HepG2 (cell line): ENCODE data around the gene RING1. TPM values are rescaled to one million over a fixed set of nuclear protein-coding genes. Genes with fewer than 3 reads are reported as not detected.

Experiments used
- ATAC-seq: fragments of 200-7000 bp; cut with Tn5 transposase; 3 replicates; pipeline ENCODE4 v1.9.1; 2020; ENCODE audit warnings: mild to moderate bottlenecking, moderate library complexity
- BruUV-seq: library from RNA; stranded (reverse); fragments of 400-500 nt; replicated peaks from 2 replicates; lab custom pipeline; 2021; lab: Mats Ljungman, UMichigan
- CTCF ChIA-PET: fragments of 300-600 bp; formaldehyde crosslinking; extraction: SDS; loops from one replicate; lab custom pipeline; 2021; ENCODE audit warnings: low total read pairs, inconsistent platforms, low intra/inter-chr PET ratio; lab: Yijun Ruan, JAX
- POLR2A ChIA-PET: fragments of 350-600 bp; sonication (Branson Sonifier 250); formaldehyde crosslinking; loops from one replicate; lab custom pipeline; 2020; ENCODE audit warnings: antibody characterized with exemption, inconsistent platforms; lab: Yijun Ruan, JAX
- DNase-seq: peaks from one replicate; pipeline ENCODE4 v3.0.0-alpha.2; 2015; ENCODE audit warnings: low spot score
- FAIRE-seq: peaks from 3 replicates; lab custom pipeline; 2011; peaks lifted over from hg19 to GRCh38; lab: Jason Lieb, UNC
- H2AFZ ChIP-seq: one replicate; pipeline ENCODE4 v1.6.1; 2011; ENCODE audit warnings: low read length, inconsistent platforms
- H3K27ac ChIP-seq: fragments of 300-600 bp; 3 replicates; pipeline ENCODE4 v1.8.0; 2011; ENCODE audit warnings: mixed run types, mild to moderate bottlenecking, mixed read lengths, low read length, inconsistent platforms; ENCODE audit not compliant: insufficient read depth; ENCODE audit errors: extremely low read length
- H3K27me3 ChIP-seq, 2 experiments: fragments of 200-600 bp in 1 of 2; 2 replicates in 1 of 2; 3 replicates in 1 of 2; pipeline versions ENCODE4 v1.6.0 to v1.8.0; 2011; ENCODE audit warnings: low read length in 2 of 2, mild to moderate bottlenecking in 2 of 2, moderate library complexity in 2 of 2, inconsistent platforms in 1 of 2; ENCODE audit not compliant: insufficient read depth in 2 of 2, control insufficient read depth in 1 of 2
- H3K36me3 ChIP-seq, 2 experiments: fragments of 200-600 bp in 1 of 2; replicated peaks in 1 of 2; 2 replicates in 1 of 2; 3 replicates in 1 of 2; pipeline versions ENCODE4 v1.5.1 to v1.8.0; 2011; ENCODE audit warnings: low read length in 2 of 2, inconsistent platforms in 1 of 2; ENCODE audit not compliant: insufficient read depth in 2 of 2, control insufficient read depth in 1 of 2
- H3K4me1 ChIP-seq: 2 replicates; pipeline ENCODE4 v1.5.1; 2012; ENCODE audit warnings: low read length, inconsistent platforms; ENCODE audit not compliant: insufficient read depth
- H3K4me2 ChIP-seq: 2 replicates; pipeline ENCODE4 v1.6.0; 2011; ENCODE audit warnings: low read depth, low read length, inconsistent platforms
- H3K4me3 ChIP-seq, 3 experiments: fragments of 200-600 bp in 1 of 3; sonication (generic), shearing (Covaris generic) in 1 of 3; replicated peaks in 1 of 3; 2 replicates each; pipeline ENCODE4 v1.5.1; 2011 to 2016; ENCODE audit warnings: low read length in 3 of 3, inconsistent platforms in 2 of 3, low read depth in 2 of 3, mild to moderate bottlenecking in 2 of 3, control low read depth in 1 of 3, mixed read lengths in 1 of 3; ENCODE audit not compliant: insufficient read depth in 1 of 3
- H3K79me2 ChIP-seq: one replicate; pipeline ENCODE4 v1.6.1; 2011; ENCODE audit warnings: low read length, inconsistent platforms; ENCODE audit not compliant: insufficient read depth
- H3K9ac ChIP-seq: 2 replicates; pipeline ENCODE4 v1.6.0; 2011; ENCODE audit warnings: mild to moderate bottlenecking, low read depth, low read length, inconsistent platforms; ENCODE audit not compliant: insufficient read depth
- H3K9me3 ChIP-seq: 2 replicates; pipeline ENCODE4 v1.5.1; 2012; ENCODE audit warnings: mild to moderate bottlenecking, low read length
- H4K20me1 ChIP-seq: 2 replicates; pipeline ENCODE4 v1.6.0; 2011; ENCODE audit warnings: inconsistent platforms, mild to moderate bottlenecking, low read length, moderate library complexity; ENCODE audit not compliant: insufficient read depth
- ATF7 ChIP-seq, 2 experiments: fragments of 450-650 bp in 1 of 2; sonication (generic) in 1 of 2; formaldehyde crosslinking in 1 of 2; IDR thresholded peaks; 2 replicates each; pipeline versions ENCODE4 v1.4.0 to v1.6.1; 2016 to 2020; ENCODE audit warnings: antibody characterized with exemption in 1 of 2, mild to moderate bottlenecking in 1 of 2, missing genetic modification reagents in 1 of 2
- BCL6 ChIP-seq: IDR thresholded peaks from 2 replicates; pipeline ENCODE4 v1.6.1; 2016; ENCODE audit warnings: missing genetic modification reagents, missing compliant biosample characterization
- BRCA1 ChIP-seq: sonication (generic); formaldehyde crosslinking; IDR thresholded peaks from 2 replicates; pipeline ENCODE4 v1.4.0; 2020; ENCODE audit warnings: missing genetic modification reagents
- CHD4 ChIP-seq: fragments of 200-600 bp; sonication (generic); IDR thresholded peaks from 2 replicates; pipeline ENCODE4 v1.7.0; 2017; ENCODE audit warnings: mild to moderate bottlenecking, low read length, borderline replicate concordance
- CREB1 ChIP-seq, 2 experiments: fragments of 450-650 bp in 1 of 2; IDR thresholded peaks; 2 replicates each; pipeline ENCODE4 v1.6.1; 2016 to 2017; ENCODE audit warnings: control low read depth in 1 of 2, mild to moderate bottlenecking in 1 of 2, missing compliant biosample characterization in 1 of 2, missing genetic modification characterization in 1 of 2
- GZF1 ChIP-seq: sonication (generic); formaldehyde crosslinking; IDR thresholded peaks from 2 replicates; pipeline ENCODE4 v1.5.1; 2020; ENCODE audit warnings: mild to moderate bottlenecking, missing genetic modification reagents
- HOXD1 ChIP-seq: sonication (generic); formaldehyde crosslinking; IDR thresholded peaks from 2 replicates; pipeline ENCODE4 v1.5.0; 2020; ENCODE audit warnings: missing genetic modification reagents
- NKX3-1 ChIP-seq: sonication (generic); formaldehyde crosslinking; IDR thresholded peaks from 2 replicates; pipeline ENCODE4 v1.5.0; 2020; ENCODE audit warnings: missing genetic modification reagents
- PLRG1 ChIP-seq: fragments of 450-650 bp; conservative IDR thresholded peaks from 2 replicates; pipeline ENCODE4 v1.6.1; 2016
- RAD51 ChIP-seq: fragments of 450-650 bp; IDR thresholded peaks from 2 replicates; pipeline ENCODE4 v1.6.1; 2016; ENCODE audit warnings: borderline replicate concordance
- SMARCE1 ChIP-seq: fragments of 450-650 bp; IDR thresholded peaks from 2 replicates; pipeline ENCODE4 v1.6.1; 2017; ENCODE audit warnings: borderline replicate concordance
- ZFY ChIP-seq: sonication (generic); formaldehyde crosslinking; IDR thresholded peaks from 2 replicates; pipeline ENCODE4 v1.4.0; 2020; ENCODE audit warnings: missing genetic modification reagents
- ZNF329 ChIP-seq: sonication (generic); formaldehyde crosslinking; IDR thresholded peaks from 2 replicates; pipeline ENCODE4 v1.9.0; 2021; ENCODE audit warnings: low read depth, mild to moderate bottlenecking, missing genetic modification reagents
- ZNF670 ChIP-seq: sonication (generic); formaldehyde crosslinking; IDR thresholded peaks from 2 replicates; pipeline ENCODE4 v1.8.0; 2022; ENCODE audit warnings: mild to moderate bottlenecking, missing genetic modification reagents, borderline replicate concordance
- WGBS: methylation state at CpG from one replicate; pipeline ENCODE4 v1.1.6; 2017; ENCODE audit warnings: low lambda C conversion rate; 5-methylcytosine and 5-hydroxymethylcytosine counted together
- in situ Hi-C: cut with HindIII; loops from 2 replicates; pipeline ENCODE4 v1.10.0; 2017; ENCODE audit warnings: low pct_unique_long_range_greater_than_20kb; ENCODE audit not compliant: extremely low pct_ligation_motif_present
- intact Hi-C: fragments of 100-400 bp; cut with micrococcal nuclease; formaldehyde crosslinking; loops from one replicate; pipeline ENCODE4 v1.10.0; 2022; ENCODE audit not compliant: unreplicated experiment
- polyA plus RNA-seq, 8 experiments: library from polyadenylated mRNA; depleted of rRNA in 3 of 8; stranded (reverse) in 7 of 8; unstranded in 1 of 8; fragments of >200 nt; fragmentation: Illumina TruSeq in 4 of 8; extraction: Trizol in 4 of 8; gene quantifications; 2 replicates each; pipeline versions ENCODE4 v1.2.1 to v1.2.3, GENCODE V29; 2011 to 2016; ENCODE audit warnings: low read depth in 4 of 8, missing spikeins in 1 of 8, mixed read lengths in 1 of 8; ENCODE audit not compliant: insufficient read depth in 1 of 8
- total RNA-seq, 5 experiments: library from RNA; depleted of rRNA; stranded (reverse); fragments of >200 nt; fragmentation: Illumina TruSeq; extraction: Trizol; gene quantifications; 2 replicates each; pipeline ENCODE4 v1.2.3, GENCODE V29; 2016; ENCODE audit warnings: low read depth in 1 of 5
- TF ChIP-seq, protein P1 (sequence below): sonication (generic); formaldehyde crosslinking; IDR thresholded peaks from 2 replicates; pipeline ENCODE4 v1.8.0; 2022; ENCODE audit warnings: missing genetic modification reagents, low read depth, mild to moderate bottlenecking, borderline replicate concordance
- TF ChIP-seq, protein P2 (sequence below), 2 experiments: sonication (generic) in 1 of 2; formaldehyde crosslinking in 1 of 2; IDR thresholded peaks; 2 replicates each; pipeline versions ENCODE4 v1.5.1 to v1.6.1; 2011 to 2020; ENCODE audit warnings: borderline replicate concordance in 1 of 2, low read depth in 1 of 2, low read length in 1 of 2, mild to moderate bottlenecking in 1 of 2, missing genetic modification reagents in 1 of 2, moderate library complexity in 1 of 2

RING1 gene
- total and polyA plus RNA-seq, 2 of the 13 experiments (the other 11 are each of a cell fraction or from before 2014, with no cell fraction given), result 23.9 to 33.6 TPM

- 48% methylated on average over 9 of the region's 14 CpGs for WGBS
- Histone ChIP-seq H3K27me3 (peaks cover 6 to 23% of the 10 kb centered on the region in 2 experiments; a peak in 4 of 5 replicates), H4K20me1 (no peaks in the 10 kb centered on the region), H3K4me2 (no peak overlapping the region), H3K4me3 (no peak overlapping the region), H3K4me1 (peaks cover 23% of the 10 kb centered on the region), H3K27ac (no peak overlapping the region), H3K36me3 (no peaks in the 10 kb centered on the region), H2AFZ (no peak overlapping the region), H3K9ac (no peak overlapping the region), H3K9me3 (no peaks in the 10 kb centered on the region), H3K79me2 (no peaks in the 10 kb centered on the region)
- DNase-seq, result no peak
- in situ Hi-C loops, result loop anchor here (5.0 to 10.0 kb wide), 2 partner anchors 82 to 150 kb away; no protein-coding TSS in a partner anchor
- no TSS peak for BruUV-seq
- ChIA-PET CTCF (no interaction called here), POLR2A (interaction anchor here (1.3 kb wide), 1 partner anchor 84 kb away, joined by 5 read pairs; no protein-coding TSS in a partner anchor)
- ATAC-seq, result no peak
- FAIRE-seq, result no peak
- intact Hi-C loops, result no loop called here
- TF ChIP-seq, protein P1, sequence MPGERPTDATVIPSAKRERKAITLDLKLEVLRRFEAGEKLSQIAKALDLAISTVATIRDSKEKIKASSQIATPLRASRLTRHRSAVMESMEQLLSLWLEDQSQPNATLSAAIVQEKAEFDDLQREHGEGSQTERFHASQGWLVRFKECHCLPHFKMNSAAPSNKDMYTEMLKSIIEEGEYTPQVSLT, result no peak
- TF ChIP-seq ZFY (CRISPR knock-in tag) (no peak), RAD51 (peak; percentile 79), ATF7 (IDR thresholded peaks at IDR 0.05) (peak; percentile 95), ATF7 (CRISPR knock-in tag; IDR thresholded peaks at IDR 0.05) (no peak), BCL6 (CRISPR knock-in tag) (no peak), NKX3-1 (CRISPR knock-in tag) (no peak), GZF1 (no peak), BRCA1 (CRISPR knock-in tag) (no peak), ZNF670 (CRISPR knock-in tag) (no peak), ZNF329 (CRISPR knock-in tag) (no peak), CHD4 (no peak), CREB1 (IDR thresholded peaks at IDR 0.05) (peak; percentile 96), CREB1 (CRISPR knock-in tag; IDR thresholded peaks at IDR 0.05) (no peak), HOXD1 (CRISPR knock-in tag) (no peak), SMARCE1 (no peak), PLRG1 (no peak)
- TF ChIP-seq, protein P2, sequence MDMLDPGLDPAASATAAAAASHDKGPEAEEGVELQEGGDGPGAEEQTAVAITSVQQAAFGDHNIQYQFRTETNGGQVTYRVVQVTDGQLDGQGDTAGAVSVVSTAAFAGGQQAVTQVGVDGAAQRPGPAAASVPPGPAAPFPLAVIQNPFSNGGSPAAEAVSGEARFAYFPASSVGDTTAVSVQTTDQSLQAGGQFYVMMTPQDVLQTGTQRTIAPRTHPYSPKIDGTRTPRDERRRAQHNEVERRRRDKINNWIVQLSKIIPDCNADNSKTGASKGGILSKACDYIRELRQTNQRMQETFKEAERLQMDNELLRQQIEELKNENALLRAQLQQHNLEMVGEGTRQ (IDR thresholded peaks at IDR 0.05; ENCODE audit: low read depth, low read length), result peak; percentile 56; the same call in 1 of the 2 replicates
- TF ChIP-seq, protein P2 (CRISPR knock-in tag; IDR thresholded peaks at IDR 0.05; ENCODE audit: borderline replicate concordance), result no peak
These were observed 43.5 kb upstream of the RING1 start for GRCh38 chr6:33164665-33165373.
